Prostate gland (tissue), 2 donors: Measurements from ENCODE around the gene TREX2. TPM values are rescaled to one million over a fixed set of nuclear protein-coding genes. Genes with fewer than 3 reads are reported as not detected.

Experiments used
- DNase-seq: peaks from one replicate; pipeline ENCODE4 v3.0.0-alpha.2; 2019; ENCODE audit warnings: low spot score
- H3K27ac ChIP-seq, 2 donors: fragments of 200-600 bp; sonication (generic); 2 replicates each; pipeline ENCODE4 v1.5.1; 2017 to 2019
- H3K27me3 ChIP-seq: fragments of 200-600 bp; sonication (generic); replicated peaks from 2 replicates; pipeline ENCODE4 v1.5.1; 2019; ENCODE audit not compliant: insufficient read depth
- H3K36me3 ChIP-seq, 2 donors: fragments of 200-600 bp; sonication (generic); 1 replicate in 1 of 2; 2 replicates in 1 of 2; pipeline versions ENCODE4 v1.5.1 to v1.8.1; 2017 to 2019
- H3K4me1 ChIP-seq: fragments of 200-600 bp; sonication (generic); replicated peaks from 2 replicates; pipeline ENCODE4 v1.5.1; 2019
- H3K4me3 ChIP-seq, 2 donors: fragments of 200-600 bp; sonication (generic); 2 replicates each; pipeline ENCODE4 v1.5.1; 2017 to 2019
- H3K9me3 ChIP-seq: fragments of 200-600 bp; sonication (generic); 2 replicates; pipeline ENCODE4 v1.5.1; 2017
- CTCF ChIP-seq, 4 experiments: fragments of 200-600 bp in 2 of 4; fragments of 450-650 bp in 2 of 4; sonication (generic) in 2 of 4; IDR thresholded peaks; 1 replicate in 3 of 4; 2 replicates in 1 of 4; pipeline ENCODE4 v1.5.1; 2016 to 2019; ENCODE audit warnings: antibody characterized with exemption in 4 of 4, mild to moderate bottlenecking in 2 of 4, moderate library complexity in 2 of 4
- POLR2A ChIP-seq: fragments of 450-650 bp; IDR thresholded peaks from one replicate; pipeline ENCODE4 v1.6.1; 2016; ENCODE audit warnings: antibody characterized with exemption, mild to moderate bottlenecking
- POLR2AphosphoS5 ChIP-seq: sonication (generic); formaldehyde crosslinking; IDR thresholded peaks from one replicate; pipeline ENCODE4 v1.6.1; 2017; ENCODE audit warnings: antibody characterized with exemption
- WGBS: methylation state at CpG from one replicate; pipeline ENCODE4 v1.1.5; 2018; 5-methylcytosine and 5-hydroxymethylcytosine counted together
- intact Hi-C: fragments of 100-400 bp; cut with DNase I; formaldehyde crosslinking; loops from one replicate; pipeline ENCODE4 v1.14.2; 2022
- total RNA-seq, 2 donors: library from RNA; depleted of rRNA; stranded (reverse); fragments of >200 nt; gene quantifications; one replicate each; pipeline ENCODE4 v1.1.0, GENCODE V29; 2016

TREX2 gene
- total RNA-seq, 2 donors from 2014 or later, result 5.8 to 6.3 TPM

DNA sequence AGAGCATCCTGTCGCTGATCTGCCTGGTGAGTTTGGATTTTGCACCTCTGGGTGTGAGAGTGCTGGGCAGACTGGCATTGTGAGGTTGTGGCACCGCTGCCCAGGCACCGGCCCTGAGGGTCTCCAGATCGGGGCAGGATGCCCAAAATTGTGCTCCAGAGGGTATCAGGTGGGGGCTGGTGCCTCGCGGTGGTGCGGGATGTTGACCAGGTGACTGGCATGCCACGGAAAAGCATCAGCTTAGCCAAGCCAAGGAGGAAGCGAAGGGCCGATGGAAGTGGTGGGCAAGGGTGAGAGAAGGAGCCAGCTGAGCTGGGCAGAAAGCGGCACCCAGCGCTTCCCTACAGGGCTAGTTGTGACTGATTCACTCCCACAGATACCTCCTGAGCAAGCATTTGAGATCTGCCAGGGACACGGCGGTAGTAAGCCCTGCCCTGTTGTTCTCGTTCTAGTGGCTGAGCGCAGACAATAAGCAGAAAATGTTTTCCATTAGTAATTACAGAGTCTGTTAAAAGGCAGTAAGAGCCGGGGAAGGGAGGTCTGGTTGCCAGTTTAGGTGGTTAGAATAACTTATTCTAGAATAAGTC lies 33.8 kb downstream of the TREX2 start:
- Histone ChIP-seq H3K4me3 (peak overlapping the region; percentile 25 to 32), H3K9me3 (no peaks in the 10 kb centered on the region), H3K27me3 (no peaks in the 10 kb centered on the region), H3K4me1 (no peaks in the 10 kb centered on the region), H3K36me3 (no peaks in the 10 kb centered on the region), H3K27ac (no peak overlapping the region)
- WGBS, result 22% methylated on average over 14 of the region's 17 CpGs
- intact Hi-C loops, result no loop called here
- TF ChIP-seq CTCF (IDR thresholded peaks at IDR 0.05), result no peak
- no peak for DNase-seq

DNA sequence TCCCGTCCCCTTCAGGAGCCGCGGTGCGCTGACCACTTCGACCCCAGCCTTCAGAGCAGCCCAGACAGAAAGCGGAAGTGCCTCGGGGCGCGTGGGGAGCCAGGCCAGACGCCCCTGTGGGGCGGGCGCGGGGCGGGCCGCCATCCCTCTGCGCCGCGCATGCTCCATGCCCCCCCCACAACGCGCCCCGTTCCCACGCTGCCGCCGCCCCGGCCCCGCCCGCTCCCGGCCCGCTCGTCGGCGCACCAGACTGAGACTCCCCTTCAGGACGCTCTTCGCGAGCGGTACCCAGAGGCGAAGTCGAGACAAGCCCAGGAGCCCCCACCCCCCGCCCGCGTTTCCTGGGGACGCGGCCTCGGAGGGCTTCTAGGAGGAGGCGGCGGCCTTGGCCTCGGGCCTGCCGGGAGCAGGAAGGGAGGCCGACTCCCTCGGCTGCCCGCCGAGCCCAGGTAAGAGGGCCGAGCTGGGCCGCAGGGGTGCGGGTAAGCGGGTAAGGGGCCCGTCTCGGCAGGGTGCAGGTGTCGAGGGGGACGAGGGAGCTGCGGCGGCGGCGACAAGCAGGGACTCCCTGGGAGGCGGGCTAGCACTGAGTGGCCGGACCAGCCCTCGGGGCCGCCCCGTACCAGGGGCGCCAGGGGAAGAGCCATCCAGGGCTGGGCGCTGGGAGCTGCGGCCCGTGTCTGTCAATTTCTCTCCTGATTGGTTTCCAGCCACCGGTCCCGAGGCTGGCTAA lies 34.4 kb downstream of the TREX2 start, which contains the start of gene ZFP92:
Gene ZFP92, plus strand, starts transcription at position 218 of the 733 bp plus-strand sequence. CDS start 6,851 bp downstream, outside the sequence.
- no peaks in the 10 kb centered on the region for H3K36me3 ChIP-seq
- intact Hi-C loops, result no loop called here
- no peak for DNase-seq
- no peaks in the 10 kb centered on the region for H3K27me3 ChIP-seq
- no peak within 1 kb of the TSS for H3K27ac ChIP-seq
- no peaks in the 10 kb centered on the region for H3K9me3 ChIP-seq
- H3K4me3 ChIP-seq, result peak within 1 kb of the TSS; percentile 25 to 32
- WGBS, result 0% methylated on average over 8 of the region's 75 CpGs
- TF ChIP-seq POLR2A, result no peak
- TF ChIP-seq CTCF (IDR thresholded peaks at IDR 0.05), result no peak
- TF ChIP-seq POLR2AphosphoS5, result no peak
- H3K4me1 ChIP-seq, result no peaks in the 10 kb centered on the region

GRCh38 chrX:153410888-153411254 lies 35.0 kb downstream of the TREX2 start:
- WGBS, result 63% methylated on average over 9 of the region's 12 CpGs
- TF ChIP-seq POLR2A (no peak), POLR2AphosphoS5 (no peak), CTCF (IDR thresholded peaks at IDR 0.05) (no peak)
- Histone ChIP-seq H3K4me3 (peak overlapping the region; percentile 25 to 32), H3K36me3 (no peaks in the 10 kb centered on the region), H3K9me3 (no peaks in the 10 kb centered on the region), H3K27me3 (no peaks in the 10 kb centered on the region), H3K4me1 (no peaks in the 10 kb centered on the region), H3K27ac (no peak overlapping the region)
- DNase-seq, result no peak
- intact Hi-C loops, result no loop called here

DNA sequence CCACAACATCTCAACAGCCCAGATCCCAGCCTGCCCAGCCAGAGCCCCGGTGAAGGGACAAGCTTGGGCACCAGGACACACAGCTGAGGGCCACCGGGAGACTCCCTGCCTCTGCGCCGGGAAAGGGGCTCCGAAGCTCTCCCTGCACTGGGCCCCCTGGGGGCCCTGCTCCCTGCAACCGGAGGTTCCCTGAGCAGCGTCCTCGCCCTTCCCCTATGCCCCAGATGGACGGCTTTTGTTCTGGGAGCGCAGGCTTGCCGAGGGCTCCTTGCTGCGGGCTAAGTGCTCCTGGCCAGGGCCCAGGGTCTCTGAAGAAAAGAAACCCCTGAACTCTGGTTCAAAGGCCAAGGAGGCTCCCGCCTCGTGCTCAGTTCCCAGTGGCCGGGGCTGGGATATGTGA lies 35.5 kb downstream of the TREX2 start:
- intact Hi-C loops, result no loop called here

More for the DNA sequence above, 35.5 kb downstream of the TREX2 start:
- H3K9me3 ChIP-seq, result no peaks in the 10 kb centered on the region
- no peaks in the 10 kb centered on the region for H3K36me3 ChIP-seq
- H3K4me3 ChIP-seq, result no peak overlapping the region
- H3K27me3 ChIP-seq, result no peaks in the 10 kb centered on the region
- no peaks in the 10 kb centered on the region for H3K4me1 ChIP-seq
- no peak for DNase-seq
- H3K27ac ChIP-seq, result no peak overlapping the region
- WGBS, result 86% methylated on average over 10 of the region's 15 CpGs
- no peak for TF ChIP-seq CTCF (IDR thresholded peaks at IDR 0.05)
- no peak for TF ChIP-seq POLR2AphosphoS5
- no peak for TF ChIP-seq POLR2A
